H1 (cell line): Measurements from ENCODE around the gene RPP14. TPM values are rescaled to one million over a fixed set of nuclear protein-coding genes. Genes with fewer than 3 reads are reported as not detected.

ENCODE experiments used
- CTCF ChIA-PET: fragments of 300-600 bp; sonication (Branson Sonifier 250); formaldehyde crosslinking; loops from one replicate; lab custom pipeline; 2021; ENCODE audit not compliant: partially characterized antibody; lab: Charles Lee
- POLR2A ChIA-PET: fragments of 300-600 bp; sonication (Branson Sonifier 250); formaldehyde crosslinking; loops from one replicate; lab custom pipeline; 2021; ENCODE audit warnings: inconsistent platforms; ENCODE audit not compliant: partially characterized antibody; lab: Charles Lee
- DNase-seq, 2 experiments: peaks; one replicate each; pipeline versions ENCODE4 v3.0.0 to v3.0.0-alpha.2; 2010 to 2022; ENCODE audit warnings: low spot score in 2 of 2, low read depth in 1 of 2, mixed read lengths in 1 of 2
- FAIRE-seq: peaks from 2 replicates; lab custom pipeline; 2011; peaks lifted over from hg19 to GRCh38; lab: Jason Lieb, UNC
- H2AFZ ChIP-seq: 2 replicates; pipeline ENCODE4 v1.8.1; 2012; ENCODE audit warnings: low read length, inconsistent platforms
- H2AK5ac ChIP-seq: 2 replicates; pipeline ENCODE4 v1.6.1; 2013; ENCODE audit warnings: low read depth, low read length
- H2BK120ac ChIP-seq: replicated peaks from 2 replicates; pipeline ENCODE3; 2013; ENCODE audit warnings: low read depth, low read length, inconsistent platforms
- H2BK12ac ChIP-seq: 2 replicates; pipeline ENCODE4 v1.6.1; 2013; ENCODE audit warnings: low read depth, low read length
- H2BK15ac ChIP-seq: 2 replicates; pipeline ENCODE4 v1.6.1; 2013; ENCODE audit warnings: low read length
- H2BK20ac ChIP-seq: 2 replicates; pipeline ENCODE4 v1.6.1; 2013; ENCODE audit warnings: low read length
- H2BK5ac ChIP-seq: 2 replicates; pipeline ENCODE4 v1.6.1; 2013; ENCODE audit warnings: low read depth, low read length
- H3K14ac ChIP-seq: 2 replicates; pipeline ENCODE4 v1.6.1; 2013; ENCODE audit warnings: inconsistent platforms; ENCODE audit not compliant: insufficient read length
- H3K18ac ChIP-seq: 2 replicates; pipeline ENCODE4 v1.6.1; 2013; ENCODE audit warnings: low read length; ENCODE audit errors: extremely low read depth
- H3K23ac ChIP-seq: 2 replicates; pipeline ENCODE4 v1.6.1; 2013; ENCODE audit warnings: inconsistent platforms; ENCODE audit not compliant: insufficient read length
- H3K23me2 ChIP-seq: 2 replicates; pipeline ENCODE4 v1.6.1; 2013; ENCODE audit warnings: low read depth, low read length
- H3K27ac ChIP-seq: 2 replicates; pipeline ENCODE4 v1.6.1; 2011; ENCODE audit warnings: low read depth, low read length, inconsistent platforms
- H3K27me3 ChIP-seq, 4 experiments: replicated peaks in 1 of 4; 1 replicate in 1 of 4; 2 replicates in 3 of 4; pipeline versions ENCODE4 v1.6.1 to v1.8.1; 2011 to 2013; ENCODE audit warnings: low read length in 3 of 4, mild to moderate bottlenecking in 3 of 4, inconsistent platforms in 2 of 4, mixed read lengths in 2 of 4, moderate library complexity in 1 of 4; ENCODE audit not compliant: control insufficient read depth in 3 of 4, insufficient read depth in 3 of 4; ENCODE audit errors: extremely low read depth in 1 of 4
- H3K36me3 ChIP-seq, 4 experiments: 2 replicates each; pipeline versions ENCODE4 v1.6.1 to v1.8.1; 2011 to 2013; ENCODE audit warnings: mild to moderate bottlenecking in 4 of 4, low read length in 3 of 4, moderate library complexity in 2 of 4, control low read depth in 1 of 4, inconsistent platforms in 1 of 4; ENCODE audit not compliant: insufficient read depth in 4 of 4, control insufficient read depth in 2 of 4
- H3K4ac ChIP-seq: replicated peaks from 2 replicates; pipeline ENCODE3; 2013; ENCODE audit warnings: low read length, low read depth, mixed read lengths, inconsistent platforms; ENCODE audit not compliant: insufficient read length
- H3K4me1 ChIP-seq, 4 experiments: replicated peaks in 1 of 4; 1 replicate in 1 of 4; 2 replicates in 3 of 4; pipeline versions ENCODE4 v1.6.1 to v1.8.1; 2011 to 2013; ENCODE audit warnings: low read length in 3 of 4, inconsistent platforms in 2 of 4, mixed read lengths in 1 of 4; ENCODE audit not compliant: insufficient read depth in 4 of 4, control insufficient read depth in 3 of 4
- H3K4me2 ChIP-seq, 2 experiments: 2 replicates each; pipeline versions ENCODE4 v1.6.1 to v1.8.1; 2011 to 2013; ENCODE audit warnings: low read depth in 2 of 2, low read length in 2 of 2, control low read depth in 1 of 2, inconsistent platforms in 1 of 2, mild to moderate bottlenecking in 1 of 2; ENCODE audit not compliant: insufficient read depth in 1 of 2
- H3K4me3 ChIP-seq, 4 experiments: fragments of 200-600, 300-600 bp in 1 of 4; sonication (generic), shearing (Covaris generic), sonication (Bioruptor Twin) in 1 of 4; 2 replicates each; pipeline versions ENCODE4 v1.5.1 to v1.8.1; 2011 to 2016; ENCODE audit warnings: low read length in 4 of 4, low read depth in 3 of 4, control low read depth in 2 of 4, inconsistent platforms in 2 of 4, mild to moderate bottlenecking in 2 of 4, mixed read lengths in 1 of 4, moderate library complexity in 1 of 4; ENCODE audit not compliant: insufficient read depth in 2 of 4; ENCODE audit errors: extremely low read depth in 1 of 4
- H3K56ac ChIP-seq: replicated peaks from 2 replicates; pipeline ENCODE3; 2013; ENCODE audit warnings: low read depth, mild to moderate bottlenecking, mixed read lengths, low read length, inconsistent platforms; ENCODE audit not compliant: insufficient read length
- H3K79me1 ChIP-seq: 2 replicates; pipeline ENCODE4 v1.6.1; 2013; ENCODE audit warnings: low read depth, low read length, control low read depth
- H3K79me2 ChIP-seq, 2 experiments: 2 replicates each; pipeline versions ENCODE4 v1.6.1 to v1.8.1; 2012 to 2013; ENCODE audit warnings: low read length in 2 of 2, mild to moderate bottlenecking in 2 of 2, inconsistent platforms in 1 of 2; ENCODE audit not compliant: insufficient read depth in 2 of 2, control insufficient read depth in 1 of 2
- H3K9ac ChIP-seq, 4 experiments: replicated peaks in 1 of 4; 1 replicate in 1 of 4; 2 replicates in 3 of 4; pipeline versions ENCODE4 v1.6.1 to v1.8.1; 2011 to 2013; ENCODE audit warnings: low read depth in 3 of 4, low read length in 3 of 4, control low read depth in 2 of 4, mild to moderate bottlenecking in 2 of 4, moderate library complexity in 2 of 4, inconsistent platforms in 1 of 4; ENCODE audit errors: extremely low read depth in 1 of 4
- H3K9me3 ChIP-seq, 2 experiments: 2 replicates each; pipeline versions ENCODE4 v1.6.1 to v1.8.1; 2012 to 2013; ENCODE audit warnings: mild to moderate bottlenecking in 2 of 2, moderate library complexity in 2 of 2, control low read depth in 1 of 2, inconsistent platforms in 1 of 2, low read depth in 1 of 2, low read length in 1 of 2, mixed read lengths in 1 of 2; ENCODE audit not compliant: insufficient read depth in 2 of 2
- H4K20me1 ChIP-seq, 2 experiments: replicated peaks in 1 of 2; 2 replicates each; pipeline versions ENCODE3 to v1.8.1; 2011 to 2013; ENCODE audit warnings: inconsistent platforms in 2 of 2, low read length in 2 of 2, mild to moderate bottlenecking in 1 of 2; ENCODE audit not compliant: insufficient read depth in 2 of 2, control insufficient read depth in 1 of 2
- H4K5ac ChIP-seq: 2 replicates; pipeline ENCODE4 v1.6.1; 2013; ENCODE audit warnings: low read length, low read depth, mixed read lengths, inconsistent platforms; ENCODE audit not compliant: insufficient read length
- H4K8ac ChIP-seq: 2 replicates; pipeline ENCODE4 v1.8.0; 2013; ENCODE audit warnings: mild to moderate bottlenecking, moderate library complexity, low read length, inconsistent platforms; ENCODE audit not compliant: insufficient read depth; ENCODE audit errors: extremely low read depth
- H4K91ac ChIP-seq: replicated peaks from 2 replicates; pipeline ENCODE3; 2013; ENCODE audit warnings: low read length, mixed read lengths, inconsistent platforms; ENCODE audit not compliant: insufficient read length
- POU5F1 ChIP-seq: IDR thresholded peaks from 2 replicates; pipeline ENCODE4 v1.6.1; 2011; ENCODE audit warnings: low read depth, mild to moderate bottlenecking, low read length, moderate library complexity
- SIN3A ChIP-seq, 2 experiments: IDR thresholded peaks in 1 of 2; conservative IDR thresholded peaks in 1 of 2; 2 replicates each; pipeline ENCODE4 v1.6.1; 2011 to 2012; ENCODE audit warnings: low read length in 2 of 2, improper control_type of control experiment in 1 of 2, low read depth in 1 of 2, mild to moderate bottlenecking in 1 of 2
- WGBS, 2 experiments: shearing (Covaris generic) in 1 of 2; methylation state at CpG; one replicate each; pipeline versions ENCODE4 v1.1.6 to v1.1.7; 2013 to 2015; ENCODE audit warnings: low lambda C conversion rate in 2 of 2, mixed read lengths in 2 of 2, inconsistent platforms in 1 of 2, low coverage in 1 of 2, missing lambda C conversion rate in 1 of 2; ENCODE audit not compliant: insufficient replicate concordance in 2 of 2, insufficient coverage in 1 of 2, insufficient read length in 1 of 2; ENCODE audit errors: extremely low coverage in 1 of 2, missing lambda C conversion rate in 1 of 2; 5-methylcytosine and 5-hydroxymethylcytosine counted together
- polyA plus RNA-seq, 7 experiments: library from polyadenylated mRNA; depleted of rRNA in 3 of 7; stranded (reverse) in 5 of 7; unstranded in 2 of 7; fragments of >200 nt in 5 of 7; fragments of 200-250 nt in 2 of 7; gene quantifications; 1 replicate in 5 of 7; 2 replicates in 1 of 7; 4 replicates in 1 of 7; pipeline versions ENCODE4 v1.2.1 to v1.2.3, GENCODE V29; 2011 to 2013; ENCODE audit warnings: missing spikeins in 2 of 7, mixed read lengths in 2 of 7
- total RNA-seq: library from RNA; stranded (reverse); fragmentation: NEBNext Ultra II Directional; extraction: Animal tissue kit (Norgen Biotek cat#: 25700); gene quantifications from 2 replicates; pipeline ENCODE4 v1.2.1, GENCODE V29; 2021

RPP14 gene
- total and polyA plus RNA-seq, 2 of the 8 experiments (the other 6 are each of a cell fraction or from before 2014, with no cell fraction given): 11.7 to 23.4 TPM

DNA sequence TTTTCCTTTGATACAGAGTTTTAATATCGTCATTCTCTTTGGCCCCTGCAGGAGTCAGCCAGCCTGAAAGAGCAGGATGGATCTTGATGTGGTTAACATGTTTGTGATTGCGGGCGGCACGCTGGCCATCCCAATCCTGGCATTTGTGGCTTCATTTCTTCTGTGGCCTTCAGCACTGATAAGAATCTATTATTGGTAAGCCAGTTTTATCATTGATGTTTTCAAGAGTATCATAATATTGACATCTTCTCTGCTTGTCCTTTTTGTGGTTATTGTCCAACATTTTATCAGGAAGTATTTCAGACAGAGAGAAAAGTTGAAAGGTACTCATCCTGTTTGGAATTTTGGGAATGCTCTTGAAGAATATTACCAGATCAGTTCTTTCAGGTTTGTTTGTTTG lies 49.5 kb upstream of the RPP14 start:
- H3K9me3 ChIP-seq: no peaks in the 10 kb centered on the region
- no peak overlapping the region for H3K14ac ChIP-seq
- H2BK15ac ChIP-seq: no peak overlapping the region
- H3K4me3 ChIP-seq: no peak overlapping the region
- no peak for TF ChIP-seq SIN3A (conservative IDR thresholded peaks at IDR 0.05 in 1 of 2, IDR thresholded peaks at IDR 0.05 in 1 of 2; ENCODE audit: low read depth in 1 of 2, low read length in 2 of 2)
- TF ChIP-seq POU5F1: no peak
- H3K79me2 ChIP-seq: no peaks in the 10 kb centered on the region
- DNase-seq: no peak
- no peak overlapping the region for H3K4me2 ChIP-seq
- no peaks in the 10 kb centered on the region for H3K27me3 ChIP-seq
- ChIA-PET CTCF (no interaction called here), POLR2A (no interaction called here)
- H3K18ac ChIP-seq: no peak overlapping the region
- FAIRE-seq: no peak
- no peak overlapping the region for H3K56ac ChIP-seq
- H3K9ac ChIP-seq: no peak overlapping the region
- H2BK12ac ChIP-seq: no peak overlapping the region
- H3K4me1 ChIP-seq: no peaks in the 10 kb centered on the region
- no peak overlapping the region for H2BK20ac ChIP-seq
- no peak overlapping the region for H3K27ac ChIP-seq
- no peak overlapping the region for H3K4ac ChIP-seq
- H3K36me3 ChIP-seq: no peaks in the 10 kb centered on the region
- H2AFZ ChIP-seq: no peak overlapping the region
- no peak overlapping the region for H4K5ac ChIP-seq
- peaks cover 2% of the 10 kb centered on the region; the same call in 1 of the 2 replicates for H3K23me2 ChIP-seq
- H3K79me1 ChIP-seq: no peaks in the 10 kb centered on the region; the same call in 1 of the 2 replicates
- no peak overlapping the region for H2AK5ac ChIP-seq
- H3K23ac ChIP-seq: no peak overlapping the region
- H4K8ac ChIP-seq: no peak overlapping the region
- H2BK5ac ChIP-seq: no peak overlapping the region
- no peaks in the 10 kb centered on the region for H4K20me1 ChIP-seq
- no peak overlapping the region for H4K91ac ChIP-seq
- no peak overlapping the region for H2BK120ac ChIP-seq
- WGBS, 2 experiments: 89% methylated on average over 4 of the region's 4 CpGs; no CpG with 5 or more reads in 1 of the 2 experiments
